ENCODE measurements around the gene BMP8A.

- TF ChIP-seq REST (IDR thresholded peaks at IDR 0.05; ENCODE audit: insufficient read depth in 1 of 2, low read depth in 2 of 2, low read length in 2 of 2) (no peak), POLR2AphosphoS5 (IDR thresholded peaks at IDR 0.05; ENCODE audit: low read depth, low read length) (no peak)
Observed at GRCh38 chr1:39453603-39454002, 37.8 kb upstream of the BMP8A start.
